Measurements from ENCODE around the gene SPINK13.

DNA sequence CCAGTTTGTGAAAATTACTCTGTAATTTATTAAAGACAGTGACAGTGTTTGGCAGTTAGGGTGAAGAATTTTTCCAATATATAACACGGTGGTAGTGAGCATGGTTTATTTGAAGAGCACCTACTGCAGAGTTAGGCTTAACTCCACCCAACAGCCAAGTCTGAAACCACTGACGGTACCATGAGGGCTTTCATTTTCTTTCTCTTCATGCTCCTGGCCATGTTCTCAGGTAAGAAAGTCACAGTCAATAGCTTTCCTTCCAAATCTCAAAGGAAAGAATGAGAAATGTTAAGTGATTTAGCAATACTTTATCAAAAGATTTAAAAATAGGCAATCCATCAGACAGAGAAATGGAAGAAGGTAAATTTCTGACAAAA, 30.2 kb upstream of the SPINK13 start, which contains the start of gene MARCOL:
- TF ChIP-seq EZH2 (IDR thresholded peaks at IDR 0.05; ENCODE audit: insufficient read depth, poor library complexity, severe bottlenecking): no peak
- no peak for TF ChIP-seq EZH2phosphoT487 (IDR thresholded peaks at IDR 0.05; ENCODE audit: insufficient read depth, low read depth)

All from GM23248 (cell line).